ENCODE results near the gene PATE1. TPM values are rescaled to one million over a fixed set of nuclear protein-coding genes. Genes with fewer than 3 reads are reported as not detected.

Gene PATE1
- total RNA-seq, 1 donor = not detected

- no peak for DNase-seq (ENCODE audit: low read depth)
- TF ChIP-seq, protein P1, sequence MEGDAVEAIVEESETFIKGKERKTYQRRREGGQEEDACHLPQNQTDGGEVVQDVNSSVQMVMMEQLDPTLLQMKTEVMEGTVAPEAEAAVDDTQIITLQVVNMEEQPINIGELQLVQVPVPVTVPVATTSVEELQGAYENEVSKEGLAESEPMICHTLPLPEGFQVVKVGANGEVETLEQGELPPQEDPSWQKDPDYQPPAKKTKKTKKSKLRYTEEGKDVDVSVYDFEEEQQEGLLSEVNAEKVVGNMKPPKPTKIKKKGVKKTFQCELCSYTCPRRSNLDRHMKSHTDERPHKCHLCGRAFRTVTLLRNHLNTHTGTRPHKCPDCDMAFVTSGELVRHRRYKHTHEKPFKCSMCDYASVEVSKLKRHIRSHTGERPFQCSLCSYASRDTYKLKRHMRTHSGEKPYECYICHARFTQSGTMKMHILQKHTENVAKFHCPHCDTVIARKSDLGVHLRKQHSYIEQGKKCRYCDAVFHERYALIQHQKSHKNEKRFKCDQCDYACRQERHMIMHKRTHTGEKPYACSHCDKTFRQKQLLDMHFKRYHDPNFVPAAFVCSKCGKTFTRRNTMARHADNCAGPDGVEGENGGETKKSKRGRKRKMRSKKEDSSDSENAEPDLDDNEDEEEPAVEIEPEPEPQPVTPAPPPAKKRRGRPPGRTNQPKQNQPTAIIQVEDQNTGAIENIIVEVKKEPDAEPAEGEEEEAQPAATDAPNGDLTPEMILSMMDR (IDR thresholded peaks at IDR 0.05; ENCODE audit: insufficient read depth, low read length) = no peak
Observed at GRCh38 chr11:125784678-125785077, 38.6 kb downstream of the PATE1 start.

GRCh38 chr11:125787827-125788226 is 41.7 kb downstream of the PATE1 start, which contains the start of gene PATE3:
Gene PATE3 (plus strand): TSS chr11:125788127. CDS start chr11:125788152, 25 bp downstream.
- TF ChIP-seq, protein P1 (IDR thresholded peaks at IDR 0.05; ENCODE audit: insufficient read depth, low read length) = no peak
- no peak for DNase-seq (ENCODE audit: low read depth)

More at GRCh38 chr11:125784678-125785077, 38.6 kb downstream of the PATE1 start:
- no peak overlapping the region for H3K4me3 ChIP-seq (ENCODE audit: low read depth, low read length)

GRCh38 chr11:125790825-125791224 is 44.7 kb downstream of the PATE1 start:
- TF ChIP-seq, protein P1 (IDR thresholded peaks at IDR 0.05; ENCODE audit: insufficient read depth, low read length) = no peak

More at GRCh38 chr11:125787827-125788226, 41.7 kb downstream of the PATE1 start, which contains the start of gene PATE3:
- H3K4me3 ChIP-seq (ENCODE audit: low read depth, low read length) = no peak within 1 kb of the TSS

GRCh38 chr11:125797641-125798040 is 51.6 kb downstream of the PATE1 start:
- TF ChIP-seq, protein P1 (IDR thresholded peaks at IDR 0.05; ENCODE audit: insufficient read depth, low read length) = no peak
- H3K4me3 ChIP-seq (ENCODE audit: low read depth, low read length) = no peak overlapping the region
- no peak for DNase-seq (ENCODE audit: low read depth)

More at GRCh38 chr11:125790825-125791224, 44.7 kb downstream of the PATE1 start:
- H3K4me3 ChIP-seq (ENCODE audit: low read depth, low read length) = no peak overlapping the region
- no peak for DNase-seq (ENCODE audit: low read depth)

Other genes starting within 250 kb of the PATE1 start
- 94.5 and 153 TPM in 2 replicates for gene EI24, start 176.8 kb upstream of the PATE1 start, total RNA-seq (ENCODE audit: low replicate concordance)
- 285 and 375 TPM in 2 replicates for gene STT3A, start 153.4 kb upstream of the PATE1 start, total RNA-seq (ENCODE audit: low replicate concordance)
- gene CHEK1, start 121.1 kb upstream of the PATE1 start, total RNA-seq (ENCODE audit: low replicate concordance) = 8.7 and 49.5 TPM in 2 replicates
- not detected in 2 replicates for gene ACRV1, start 65.4 kb upstream of the PATE1 start, total RNA-seq (ENCODE audit: low replicate concordance)
- gene PATE2, start 32.5 kb downstream of the PATE1 start, total RNA-seq (ENCODE audit: low replicate concordance) = 0.18 and 3.2 TPM in 2 replicates
- not detected in 2 replicates for gene PATE3, start 41.8 kb downstream of the PATE1 start, total RNA-seq (ENCODE audit: low replicate concordance)
- not detected in 2 replicates for gene PATE4, start 87.0 kb downstream of the PATE1 start, total RNA-seq (ENCODE audit: low replicate concordance)
- gene HYLS1, start 141.4 kb downstream of the PATE1 start, total RNA-seq (ENCODE audit: low replicate concordance) = 3.1 and 15.3 TPM in 2 replicates
- gene PUS3, start 156.9 kb downstream of the PATE1 start, total RNA-seq (ENCODE audit: low replicate concordance) = 11.7 and 38.3 TPM in 2 replicates
- gene DDX25, start 158.2 kb downstream of the PATE1 start, total RNA-seq (ENCODE audit: low replicate concordance) = under 0.01 TPM in 1 of 2 replicates, not detected in the other
- not detected in 2 replicates for gene VSIG10L2, start 199.8 kb downstream of the PATE1 start, total RNA-seq (ENCODE audit: low replicate concordance)

Data from fibroblast of the aortic adventitia (primary cell).